ENCODE measurements around the gene TEX51. TPM values are rescaled to one million over a fixed set of nuclear protein-coding genes. Genes with fewer than 3 reads are reported as not detected.
A peak's percentile ranks its signal among the peaks of the same experiment; 100 is the strongest.

The TEX51 gene
- total RNA-seq, 4 donors from 2014 or later, result not detected

DNA sequence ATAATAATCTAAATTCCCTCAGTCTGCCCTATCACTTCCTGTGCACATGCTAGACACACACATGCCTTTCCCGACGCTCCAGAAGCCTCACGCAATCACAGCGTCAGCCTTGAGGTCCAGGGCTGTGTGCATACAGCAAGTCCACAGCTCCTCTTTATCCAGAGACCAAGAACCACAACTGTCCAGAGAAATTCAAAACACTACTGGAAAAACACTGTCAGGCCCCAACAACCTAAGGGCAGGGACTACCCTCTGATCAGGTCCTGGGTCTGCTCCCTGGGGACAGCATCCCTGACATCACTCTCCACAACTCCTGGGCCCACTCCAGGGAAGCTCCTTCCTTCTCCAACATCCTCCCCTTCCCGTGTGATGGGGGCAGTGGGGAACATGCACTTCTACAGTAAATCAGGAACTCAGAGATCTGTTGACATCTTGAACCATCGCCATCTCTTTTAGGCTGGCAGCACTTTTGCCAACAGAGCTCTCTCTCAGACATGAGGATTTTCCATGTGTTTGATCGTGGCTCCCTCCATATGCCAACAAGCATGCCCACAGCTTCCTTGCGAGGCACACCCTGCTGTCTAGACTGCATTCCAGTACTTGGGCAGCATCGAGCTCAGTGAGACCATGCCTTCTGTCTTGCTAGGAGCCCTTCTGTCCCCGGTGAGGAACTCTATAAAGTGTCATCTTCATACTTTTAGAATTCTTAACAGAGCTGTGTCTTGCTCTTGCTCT, 15.4 kb downstream of the TEX51 start:
- Histone ChIP-seq H3K27ac (replicated peaks in 1 of 4) (no peak overlapping the region), H3K27me3 (peaks cover 0 to 13% (median 0%) of the 10 kb centered on the region in 4 donors), H3K4me3 (no peak overlapping the region), H3K4me1 (no peaks in the 10 kb centered on the region), H3K9me3 (no peaks in the 10 kb centered on the region), H3K36me3 (no peaks in the 10 kb centered on the region)
- DNase-seq (ENCODE audit: extremely low spot score), result peak; percentile 89
- 86% methylated on average over 10 of the region's 10 CpGs for WGBS
- no peak for TF ChIP-seq POLR2A (IDR thresholded peaks at IDR 0.05; ENCODE audit: low read depth)
- no peak for TF ChIP-seq POLR2AphosphoS5 (IDR thresholded peaks at IDR 0.05)
- TF ChIP-seq, protein P1, sequence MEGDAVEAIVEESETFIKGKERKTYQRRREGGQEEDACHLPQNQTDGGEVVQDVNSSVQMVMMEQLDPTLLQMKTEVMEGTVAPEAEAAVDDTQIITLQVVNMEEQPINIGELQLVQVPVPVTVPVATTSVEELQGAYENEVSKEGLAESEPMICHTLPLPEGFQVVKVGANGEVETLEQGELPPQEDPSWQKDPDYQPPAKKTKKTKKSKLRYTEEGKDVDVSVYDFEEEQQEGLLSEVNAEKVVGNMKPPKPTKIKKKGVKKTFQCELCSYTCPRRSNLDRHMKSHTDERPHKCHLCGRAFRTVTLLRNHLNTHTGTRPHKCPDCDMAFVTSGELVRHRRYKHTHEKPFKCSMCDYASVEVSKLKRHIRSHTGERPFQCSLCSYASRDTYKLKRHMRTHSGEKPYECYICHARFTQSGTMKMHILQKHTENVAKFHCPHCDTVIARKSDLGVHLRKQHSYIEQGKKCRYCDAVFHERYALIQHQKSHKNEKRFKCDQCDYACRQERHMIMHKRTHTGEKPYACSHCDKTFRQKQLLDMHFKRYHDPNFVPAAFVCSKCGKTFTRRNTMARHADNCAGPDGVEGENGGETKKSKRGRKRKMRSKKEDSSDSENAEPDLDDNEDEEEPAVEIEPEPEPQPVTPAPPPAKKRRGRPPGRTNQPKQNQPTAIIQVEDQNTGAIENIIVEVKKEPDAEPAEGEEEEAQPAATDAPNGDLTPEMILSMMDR (IDR thresholded peaks at IDR 0.05), result no peak
- TF ChIP-seq EP300 (IDR thresholded peaks at IDR 0.05), result no peak
- intact Hi-C loops (cut with DNase I), result no loop called here

DNA sequence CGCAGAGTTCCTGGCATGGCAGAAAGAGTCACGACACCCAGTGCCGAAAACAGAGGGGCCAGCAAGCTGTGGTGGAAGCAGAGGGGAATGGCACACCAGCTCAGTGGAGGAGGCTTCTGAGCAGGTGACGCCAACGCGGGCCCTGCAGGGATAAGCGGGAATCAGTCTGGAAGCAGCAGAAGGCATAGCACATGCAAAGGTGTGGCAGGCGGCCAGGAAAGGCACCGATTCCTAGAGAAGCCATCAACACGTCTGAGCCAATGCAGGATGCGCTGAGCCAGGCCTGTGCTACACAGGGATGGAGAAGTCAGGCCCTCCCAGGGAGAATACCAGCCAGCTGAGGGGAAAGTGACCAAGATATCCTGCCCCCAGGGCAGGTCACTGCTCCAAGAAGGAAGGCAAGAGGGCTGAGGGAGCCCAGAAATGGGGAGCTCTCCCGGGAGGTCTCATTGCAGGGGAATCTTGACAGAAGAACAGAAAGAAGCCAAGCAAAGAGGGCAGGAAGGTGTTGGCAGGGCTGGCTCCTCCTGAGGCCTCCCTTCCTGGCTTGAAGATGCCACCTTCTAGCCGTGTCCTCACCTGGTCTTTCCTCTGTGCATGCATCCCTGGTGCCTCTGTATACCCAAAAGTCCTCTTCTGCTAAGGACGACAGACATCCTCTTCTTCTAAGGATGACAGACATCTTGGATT, 16.3 kb downstream of the TEX51 start:
- H3K36me3 ChIP-seq, result no peaks in the 10 kb centered on the region
- peak; percentile 84 for DNase-seq (ENCODE audit: extremely low spot score)
- H3K9me3 ChIP-seq, result no peaks in the 10 kb centered on the region
- no peak overlapping the region for H3K4me3 ChIP-seq
- no peaks in the 10 kb centered on the region for H3K4me1 ChIP-seq
- TF ChIP-seq, protein P1 (IDR thresholded peaks at IDR 0.05), result no peak
- no peak for TF ChIP-seq POLR2A (IDR thresholded peaks at IDR 0.05; ENCODE audit: low read depth)
- no peak for TF ChIP-seq EP300 (IDR thresholded peaks at IDR 0.05)
- no peak for TF ChIP-seq POLR2AphosphoS5 (IDR thresholded peaks at IDR 0.05)
- intact Hi-C loops (cut with DNase I), result no loop called here
- H3K27me3 ChIP-seq, result peaks cover 0 to 4% (median 0%) of the 10 kb centered on the region in 4 donors
- no peak overlapping the region for H3K27ac ChIP-seq (replicated peaks in 1 of 4)
- WGBS, result 95% methylated on average over 14 of the region's 14 CpGs

DNA sequence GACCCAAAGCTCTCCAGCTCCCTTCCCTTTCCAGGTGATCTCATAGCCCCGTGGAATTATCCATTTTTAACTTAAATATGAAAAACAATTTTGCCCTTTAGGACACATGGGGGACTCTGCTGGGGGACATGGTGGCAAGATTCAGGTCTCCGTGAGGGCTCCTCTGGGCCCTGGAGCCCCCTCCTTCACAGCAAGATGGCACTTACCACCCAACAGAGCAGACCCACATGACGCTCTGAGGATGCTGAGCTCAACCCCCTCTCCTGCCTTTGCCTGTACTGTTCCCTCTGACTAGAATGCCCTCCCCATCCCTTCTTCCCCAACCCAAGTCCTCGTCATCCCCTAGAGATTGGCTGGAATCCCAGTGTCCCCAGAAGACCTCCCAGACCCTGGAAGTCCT, 17.2 kb downstream of the TEX51 start:
- H3K9me3 ChIP-seq, result no peaks in the 10 kb centered on the region
- DNase-seq (ENCODE audit: extremely low spot score), result peak; percentile 74
- H3K4me3 ChIP-seq, result no peak overlapping the region
- intact Hi-C loops (cut with DNase I), result no loop called here
- no peaks in the 10 kb centered on the region for H3K36me3 ChIP-seq
- H3K27ac ChIP-seq (replicated peaks in 1 of 4), result no peak overlapping the region
- TF ChIP-seq, protein P1 (IDR thresholded peaks at IDR 0.05), result no peak
- TF ChIP-seq POLR2AphosphoS5 (IDR thresholded peaks at IDR 0.05) (no peak), EP300 (IDR thresholded peaks at IDR 0.05) (no peak), POLR2A (IDR thresholded peaks at IDR 0.05; ENCODE audit: low read depth) (no peak)
- H3K4me1 ChIP-seq, result no peaks in the 10 kb centered on the region
- peaks cover 0 to 4% (median 0%) of the 10 kb centered on the region in 4 donors for H3K27me3 ChIP-seq
- 82% methylated on average over 4 of the region's 4 CpGs for WGBS

DNA sequence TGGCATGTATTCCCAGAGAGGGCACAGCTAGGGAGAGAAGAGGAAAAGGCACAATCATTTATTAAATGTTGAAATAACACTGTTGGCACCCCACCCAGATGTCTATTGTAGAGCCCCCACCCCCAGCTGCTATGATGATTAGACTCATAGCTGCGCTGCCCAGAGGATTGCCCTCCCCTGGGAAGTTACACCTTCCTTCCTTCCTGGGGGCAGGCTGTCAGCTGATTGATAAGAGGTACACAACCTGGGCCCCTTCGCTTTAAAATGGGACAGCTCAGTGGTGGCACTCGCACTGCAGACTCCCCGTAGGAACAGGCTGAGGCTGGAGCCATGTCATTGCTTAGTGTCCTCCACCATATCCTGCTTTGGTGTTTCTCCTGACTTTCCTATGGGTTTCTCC, 18.1 kb downstream of the TEX51 start:
- 93% methylated on average over 4 of the region's 4 CpGs for WGBS
- Histone ChIP-seq H3K27ac (replicated peaks in 1 of 4) (no peak overlapping the region), H3K4me3 (no peak overlapping the region), H3K36me3 (no peaks in the 10 kb centered on the region), H3K4me1 (no peaks in the 10 kb centered on the region), H3K9me3 (no peaks in the 10 kb centered on the region), H3K27me3 (no peaks in the 10 kb centered on the region)
- no peak for TF ChIP-seq EP300 (IDR thresholded peaks at IDR 0.05)
- TF ChIP-seq, protein P1 (IDR thresholded peaks at IDR 0.05), result no peak
- no peak for TF ChIP-seq POLR2A (IDR thresholded peaks at IDR 0.05; ENCODE audit: low read depth)
- TF ChIP-seq POLR2AphosphoS5 (IDR thresholded peaks at IDR 0.05), result no peak
- intact Hi-C loops (cut with DNase I), result no loop called here
- DNase-seq (ENCODE audit: extremely low spot score), result peak; percentile 86

Measured in esophagus muscularis mucosa (tissue), 4 donors.